Neural crest cell (in vitro differentiated cells): ENCODE data around the gene FASN. TPM values are rescaled to one million over a fixed set of nuclear protein-coding genes. Genes with fewer than 3 reads are reported as not detected.

Experiments used
- DNase-seq: peaks from one replicate; pipeline ENCODE4 v3.0.0; 2021; ENCODE audit warnings: low read depth, mixed read lengths, low spot score
- H3K27ac Mint-ChIP-seq: one replicate; pipeline ENCODE4 v1.8.0; 2021; ENCODE audit warnings: mild to moderate bottlenecking, mixed read lengths; ENCODE audit not compliant: unreplicated experiment
- H3K27me3 Mint-ChIP-seq: 2 replicates; pipeline ENCODE4 v1.8.0; 2021; ENCODE audit warnings: low read depth, mild to moderate bottlenecking, mixed read lengths
- H3K36me3 Mint-ChIP-seq: 2 replicates; pipeline ENCODE4 v1.8.0; 2021; ENCODE audit warnings: low read depth, mild to moderate bottlenecking, mixed read lengths
- H3K4me1 Mint-ChIP-seq: 2 replicates; pipeline ENCODE4 v1.8.0; 2021; ENCODE audit warnings: mixed read lengths
- H3K4me3 Mint-ChIP-seq: one replicate; pipeline ENCODE4 v1.8.0; 2021; ENCODE audit warnings: mild to moderate bottlenecking, mixed read lengths
- H3K9me3 Mint-ChIP-seq: 2 replicates; pipeline ENCODE4 v1.8.0; 2021; ENCODE audit warnings: mixed read lengths
- total RNA-seq: library from RNA; stranded (reverse); gene quantifications from 2 replicates; pipeline ENCODE4 v1.2.1, GENCODE V29; 2021
- TF ChIP-seq, protein P1 (sequence below): fragments of 200-600 bp; sonication (generic); conservative IDR thresholded peaks from 2 replicates; pipeline ENCODE4 v1.5.0; 2021; ENCODE audit warnings: antibody characterized with exemption, mild to moderate bottlenecking

FASN gene
- total RNA-seq, 1 donor from 2014 or later = 839 TPM

DNA sequence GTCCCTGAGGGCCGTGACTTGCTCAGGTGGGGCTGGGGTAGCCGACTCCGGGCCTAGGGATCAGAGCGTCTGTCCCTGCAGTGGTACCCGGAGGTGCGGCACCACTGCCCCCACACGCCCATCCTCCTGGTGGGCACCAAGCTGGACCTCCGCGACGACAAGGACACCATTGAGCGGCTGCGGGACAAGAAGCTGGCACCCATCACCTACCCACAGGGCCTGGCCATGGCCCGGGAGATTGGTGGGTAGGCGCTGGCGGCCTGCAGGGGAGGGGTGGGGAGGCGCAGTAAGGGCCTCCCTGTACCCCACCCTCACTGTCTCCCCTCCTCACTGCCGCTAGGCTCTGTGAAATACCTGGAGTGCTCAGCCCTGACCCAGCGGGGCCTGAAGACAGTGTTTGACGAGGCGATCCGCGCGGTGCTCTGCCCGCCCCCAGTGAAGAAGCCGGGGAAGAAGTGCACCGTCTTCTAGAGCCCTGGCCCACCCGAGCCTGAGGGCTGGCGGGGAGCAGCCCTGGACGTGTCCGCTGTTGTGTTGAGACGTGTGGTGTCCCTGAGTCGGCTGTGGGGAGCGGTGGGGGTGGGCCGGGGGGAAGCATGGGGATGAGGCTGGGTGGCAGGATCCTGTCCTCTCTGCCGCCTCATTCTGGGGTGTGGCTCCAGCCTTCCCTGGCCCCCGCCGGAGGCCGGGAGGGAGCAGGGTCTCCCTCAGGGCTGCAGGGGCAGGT is 64.5 kb downstream of the FASN start:
- H3K4me1 Mint-ChIP-seq = peaks cover 20% of the 10 kb centered on the region
- H3K36me3 Mint-ChIP-seq = no peaks in the 10 kb centered on the region
- TF ChIP-seq, protein P1, sequence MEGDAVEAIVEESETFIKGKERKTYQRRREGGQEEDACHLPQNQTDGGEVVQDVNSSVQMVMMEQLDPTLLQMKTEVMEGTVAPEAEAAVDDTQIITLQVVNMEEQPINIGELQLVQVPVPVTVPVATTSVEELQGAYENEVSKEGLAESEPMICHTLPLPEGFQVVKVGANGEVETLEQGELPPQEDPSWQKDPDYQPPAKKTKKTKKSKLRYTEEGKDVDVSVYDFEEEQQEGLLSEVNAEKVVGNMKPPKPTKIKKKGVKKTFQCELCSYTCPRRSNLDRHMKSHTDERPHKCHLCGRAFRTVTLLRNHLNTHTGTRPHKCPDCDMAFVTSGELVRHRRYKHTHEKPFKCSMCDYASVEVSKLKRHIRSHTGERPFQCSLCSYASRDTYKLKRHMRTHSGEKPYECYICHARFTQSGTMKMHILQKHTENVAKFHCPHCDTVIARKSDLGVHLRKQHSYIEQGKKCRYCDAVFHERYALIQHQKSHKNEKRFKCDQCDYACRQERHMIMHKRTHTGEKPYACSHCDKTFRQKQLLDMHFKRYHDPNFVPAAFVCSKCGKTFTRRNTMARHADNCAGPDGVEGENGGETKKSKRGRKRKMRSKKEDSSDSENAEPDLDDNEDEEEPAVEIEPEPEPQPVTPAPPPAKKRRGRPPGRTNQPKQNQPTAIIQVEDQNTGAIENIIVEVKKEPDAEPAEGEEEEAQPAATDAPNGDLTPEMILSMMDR = no peak
- no peak for DNase-seq
- no peaks in the 10 kb centered on the region for H3K9me3 Mint-ChIP-seq
- H3K27me3 Mint-ChIP-seq = peaks cover 3% of the 10 kb centered on the region
- peak overlapping the region; percentile 84 for H3K4me3 Mint-ChIP-seq
- no peak overlapping the region for H3K27ac Mint-ChIP-seq

DNA sequence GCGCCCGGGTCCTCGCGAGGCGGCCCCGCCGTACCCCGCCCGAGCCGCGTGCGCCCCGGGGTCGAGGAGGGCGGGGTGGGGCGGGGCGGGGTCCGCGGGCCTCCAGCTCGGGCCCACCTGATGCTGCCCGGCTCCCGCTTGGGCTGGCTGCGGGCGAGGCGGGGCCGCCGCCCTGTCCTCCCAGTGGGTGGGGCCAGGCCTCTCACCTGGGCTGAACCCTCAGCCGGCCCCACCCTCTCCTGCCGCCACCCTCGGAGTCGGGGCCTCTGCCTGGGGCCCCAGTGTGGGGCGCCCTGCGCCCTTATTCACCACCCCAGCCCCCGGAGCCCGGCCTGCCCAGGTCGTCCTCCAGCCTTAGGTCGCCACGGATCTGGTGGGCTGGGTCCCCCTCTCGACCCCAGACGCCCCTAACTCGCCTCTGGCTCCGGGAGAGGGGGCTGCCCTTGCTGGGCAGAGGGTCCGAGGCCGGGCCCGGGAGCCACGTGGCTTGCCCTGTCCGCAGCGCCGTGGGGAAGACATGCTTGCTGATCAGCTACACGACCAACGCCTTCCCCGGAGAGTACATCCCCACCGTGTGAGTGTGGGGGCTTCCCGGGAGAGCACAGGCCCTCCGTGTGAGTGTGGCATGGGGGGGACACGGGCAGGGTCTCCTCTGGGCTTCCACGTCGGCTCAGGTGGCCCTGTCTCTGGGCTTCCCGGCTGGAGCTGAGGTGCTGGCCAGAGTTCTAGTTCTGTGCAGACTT is 66.0 kb downstream of the FASN start:
- peak overlapping the region; percentile 84 for H3K4me3 Mint-ChIP-seq
- no peak for DNase-seq
- no peak overlapping the region for H3K27ac Mint-ChIP-seq
- peaks cover 14% of the 10 kb centered on the region for H3K4me1 Mint-ChIP-seq
- H3K27me3 Mint-ChIP-seq = peaks cover 3% of the 10 kb centered on the region
- H3K9me3 Mint-ChIP-seq = no peaks in the 10 kb centered on the region
- TF ChIP-seq, protein P1 = no peak
- no peaks in the 10 kb centered on the region for H3K36me3 Mint-ChIP-seq

DNA sequence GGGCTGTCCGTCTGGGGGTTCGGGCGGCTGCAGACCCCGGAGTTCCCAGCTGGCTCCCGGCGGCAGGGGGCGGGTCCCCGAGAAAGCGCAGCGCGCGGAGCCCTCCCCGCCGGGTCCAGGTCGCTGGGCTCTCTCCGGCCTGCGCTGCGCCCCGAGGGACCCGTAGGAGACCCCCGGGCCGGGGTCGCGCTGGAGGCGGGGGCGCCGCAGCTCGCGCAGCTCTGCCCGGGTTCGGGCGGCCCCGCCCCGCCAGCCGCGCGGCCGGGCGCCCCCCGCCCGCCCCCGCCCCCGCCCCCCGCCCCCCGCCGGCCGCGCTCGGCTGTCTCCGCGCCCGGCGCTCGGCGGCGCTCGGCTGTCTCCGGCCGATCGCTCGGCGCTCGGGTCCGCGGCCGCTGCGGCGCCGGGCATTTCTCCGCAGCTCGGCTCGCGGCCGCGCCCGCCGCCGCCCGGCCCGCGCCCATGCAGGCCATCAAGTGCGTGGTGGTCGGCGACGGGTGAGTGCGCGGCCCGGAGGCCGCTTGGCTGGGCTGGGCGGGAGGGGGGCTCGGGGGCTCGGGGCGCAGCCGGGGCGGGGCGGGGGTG is 66.6 kb downstream of the FASN start, which contains the start of gene RAC3:
Gene RAC3 (plus strand): TSS at position 376 of the 582 bp plus-strand sequence. CDS start 84 bp downstream, at position 460.
- H3K36me3 Mint-ChIP-seq = no peaks in the 10 kb centered on the region
- no peak for DNase-seq
- peaks cover 12% of the 10 kb centered on the region for H3K4me1 Mint-ChIP-seq
- H3K4me3 Mint-ChIP-seq = peak within 1 kb of the TSS; percentile 87
- peak within 1 kb of the TSS; percentile 27 for H3K27ac Mint-ChIP-seq
- TF ChIP-seq, protein P1 = no peak
- H3K27me3 Mint-ChIP-seq = peaks cover 3% of the 10 kb centered on the region
- no peaks in the 10 kb centered on the region for H3K9me3 Mint-ChIP-seq

DNA sequence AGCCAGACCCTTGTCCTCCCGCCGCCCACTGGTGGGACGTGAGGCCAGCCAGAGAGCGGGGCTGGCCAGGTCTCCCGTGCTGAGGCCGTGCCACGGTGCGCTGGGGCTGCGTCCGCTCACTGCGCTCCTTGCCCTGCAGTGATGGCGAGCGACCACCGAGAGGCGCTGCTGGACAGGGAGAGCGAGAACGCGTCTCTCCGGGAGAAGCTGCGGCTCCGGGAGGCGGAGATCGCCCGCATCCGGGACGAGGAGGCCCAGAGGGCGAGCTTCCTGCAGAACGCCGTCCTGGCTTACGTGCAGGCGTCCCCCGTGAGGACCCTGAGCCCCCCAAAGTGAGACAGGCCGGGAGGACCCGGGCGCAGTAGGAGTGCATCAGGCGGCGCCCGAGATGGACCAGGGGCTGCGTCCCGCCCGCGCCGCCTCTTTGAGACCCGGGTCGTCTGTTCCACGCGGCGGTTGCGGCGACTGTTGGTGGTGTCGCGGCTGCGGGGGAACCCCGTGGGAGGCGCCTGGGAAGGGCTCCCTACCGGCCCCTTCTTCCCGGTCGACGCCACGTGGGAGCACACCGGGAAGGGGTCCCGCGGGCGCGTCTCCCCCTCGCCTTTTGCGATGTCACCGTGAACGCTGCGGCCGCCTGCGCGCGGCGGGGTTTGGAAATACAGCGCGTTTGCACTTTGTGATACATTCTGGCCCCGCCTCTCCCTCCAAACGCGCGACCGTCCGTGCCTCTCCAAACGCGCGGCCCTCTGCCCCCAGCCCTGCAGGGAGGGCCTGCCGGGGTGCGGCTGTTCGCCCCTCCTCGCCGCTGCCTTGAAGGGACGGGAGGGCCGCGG is 67.3 kb downstream of the FASN start:
- DNase-seq = peak; percentile 90
- TF ChIP-seq, protein P1 = peak; percentile 92
- peaks cover 14% of the 10 kb centered on the region for H3K4me1 Mint-ChIP-seq
- no peaks in the 10 kb centered on the region for H3K36me3 Mint-ChIP-seq
- peak overlapping the region; percentile 27 for H3K27ac Mint-ChIP-seq
- H3K4me3 Mint-ChIP-seq = peak overlapping the region; percentile 87
- H3K9me3 Mint-ChIP-seq = no peaks in the 10 kb centered on the region
- H3K27me3 Mint-ChIP-seq = peaks cover 3% of the 10 kb centered on the region

DNA sequence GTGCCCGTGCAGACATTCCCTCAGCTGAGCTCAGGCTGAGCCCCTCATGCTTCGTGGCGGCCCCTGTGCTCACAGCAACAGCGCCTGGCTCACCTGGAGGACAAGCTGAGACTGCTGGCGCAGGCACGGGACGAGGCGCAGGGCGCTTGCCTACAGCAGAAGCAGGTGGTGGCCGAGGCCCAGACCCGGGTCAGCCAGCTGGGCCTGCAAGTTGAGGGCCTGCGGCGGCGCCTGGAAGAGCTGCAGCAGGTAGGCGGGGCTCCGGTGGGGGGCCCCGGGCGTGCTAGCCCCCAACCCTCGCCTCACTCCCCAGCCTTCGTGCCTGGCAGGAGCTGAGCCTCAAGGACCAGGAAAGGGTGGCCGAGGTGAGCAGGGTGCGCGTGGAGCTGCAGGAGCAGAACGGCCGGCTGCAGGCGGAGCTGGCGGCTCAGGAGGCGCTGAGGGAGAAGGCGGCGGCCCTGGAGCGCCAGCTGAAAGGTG is 68.0 kb downstream of the FASN start:
- H3K27ac Mint-ChIP-seq = no peak overlapping the region
- peak overlapping the region; percentile 69 for H3K4me3 Mint-ChIP-seq
- TF ChIP-seq, protein P1 = no peak
- H3K4me1 Mint-ChIP-seq = peaks cover 9% of the 10 kb centered on the region
- H3K9me3 Mint-ChIP-seq = no peaks in the 10 kb centered on the region
- DNase-seq = no peak
- H3K27me3 Mint-ChIP-seq = peaks cover 3% of the 10 kb centered on the region
- no peaks in the 10 kb centered on the region for H3K36me3 Mint-ChIP-seq
